22Rv1 (cell line): ENCODE measurements around the gene TK2.
"Not testable (repeated sequence)": the region's sequence is repeated elsewhere in the genome, so short reads cannot be mapped to it uniquely, and the experiment has no call there.

Source experiments
- H3K27ac ChIP-seq: fragments of 450-650 bp; 2 replicates; pipeline ENCODE4 v1.5.1; 2017
- ZFX ChIP-seq: fragments of 450-650 bp; IDR thresholded peaks from 2 replicates; pipeline ENCODE4 v1.6.1; 2017; ENCODE audit warnings: antibody characterized with exemption, borderline replicate concordance
- TF ChIP-seq, protein P1 (sequence below): fragments of 450-650 bp; IDR thresholded peaks from 2 replicates; pipeline ENCODE4 v1.5.1; 2017; ENCODE audit warnings: mild to moderate bottlenecking

TK2 gene

DNA sequence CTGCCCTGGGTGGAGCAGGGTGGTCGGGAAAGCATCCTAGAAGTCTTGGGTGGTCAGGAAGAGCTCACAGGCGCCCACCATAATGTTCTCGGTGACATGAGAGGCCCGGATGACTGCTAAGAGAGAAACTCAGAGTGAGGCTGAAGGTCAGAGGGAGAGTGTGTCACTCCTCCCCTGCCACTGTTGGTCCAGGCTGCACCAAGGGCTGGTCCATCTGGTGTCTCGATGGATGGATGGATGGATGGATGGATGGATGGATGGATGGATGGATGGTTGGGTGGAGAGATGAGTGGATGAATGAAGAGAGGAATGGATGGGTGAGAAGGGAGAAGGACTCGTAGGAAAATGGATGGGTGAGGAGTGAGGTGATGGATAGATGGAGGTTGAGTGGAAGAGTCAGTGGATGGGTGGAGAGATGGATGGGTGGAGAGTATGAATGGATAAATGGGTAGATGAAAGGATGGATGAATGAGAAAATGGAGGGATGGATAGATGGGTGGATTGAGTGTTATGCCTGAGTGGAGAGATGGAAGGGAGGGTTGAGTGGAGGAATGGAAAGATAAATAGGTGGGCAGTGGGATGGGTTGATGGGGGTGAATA, 79.9 kb downstream of the TK2 start:
- no peak for TF ChIP-seq ZFX
- TF ChIP-seq, protein P1, sequence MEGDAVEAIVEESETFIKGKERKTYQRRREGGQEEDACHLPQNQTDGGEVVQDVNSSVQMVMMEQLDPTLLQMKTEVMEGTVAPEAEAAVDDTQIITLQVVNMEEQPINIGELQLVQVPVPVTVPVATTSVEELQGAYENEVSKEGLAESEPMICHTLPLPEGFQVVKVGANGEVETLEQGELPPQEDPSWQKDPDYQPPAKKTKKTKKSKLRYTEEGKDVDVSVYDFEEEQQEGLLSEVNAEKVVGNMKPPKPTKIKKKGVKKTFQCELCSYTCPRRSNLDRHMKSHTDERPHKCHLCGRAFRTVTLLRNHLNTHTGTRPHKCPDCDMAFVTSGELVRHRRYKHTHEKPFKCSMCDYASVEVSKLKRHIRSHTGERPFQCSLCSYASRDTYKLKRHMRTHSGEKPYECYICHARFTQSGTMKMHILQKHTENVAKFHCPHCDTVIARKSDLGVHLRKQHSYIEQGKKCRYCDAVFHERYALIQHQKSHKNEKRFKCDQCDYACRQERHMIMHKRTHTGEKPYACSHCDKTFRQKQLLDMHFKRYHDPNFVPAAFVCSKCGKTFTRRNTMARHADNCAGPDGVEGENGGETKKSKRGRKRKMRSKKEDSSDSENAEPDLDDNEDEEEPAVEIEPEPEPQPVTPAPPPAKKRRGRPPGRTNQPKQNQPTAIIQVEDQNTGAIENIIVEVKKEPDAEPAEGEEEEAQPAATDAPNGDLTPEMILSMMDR, result no peak

DNA sequence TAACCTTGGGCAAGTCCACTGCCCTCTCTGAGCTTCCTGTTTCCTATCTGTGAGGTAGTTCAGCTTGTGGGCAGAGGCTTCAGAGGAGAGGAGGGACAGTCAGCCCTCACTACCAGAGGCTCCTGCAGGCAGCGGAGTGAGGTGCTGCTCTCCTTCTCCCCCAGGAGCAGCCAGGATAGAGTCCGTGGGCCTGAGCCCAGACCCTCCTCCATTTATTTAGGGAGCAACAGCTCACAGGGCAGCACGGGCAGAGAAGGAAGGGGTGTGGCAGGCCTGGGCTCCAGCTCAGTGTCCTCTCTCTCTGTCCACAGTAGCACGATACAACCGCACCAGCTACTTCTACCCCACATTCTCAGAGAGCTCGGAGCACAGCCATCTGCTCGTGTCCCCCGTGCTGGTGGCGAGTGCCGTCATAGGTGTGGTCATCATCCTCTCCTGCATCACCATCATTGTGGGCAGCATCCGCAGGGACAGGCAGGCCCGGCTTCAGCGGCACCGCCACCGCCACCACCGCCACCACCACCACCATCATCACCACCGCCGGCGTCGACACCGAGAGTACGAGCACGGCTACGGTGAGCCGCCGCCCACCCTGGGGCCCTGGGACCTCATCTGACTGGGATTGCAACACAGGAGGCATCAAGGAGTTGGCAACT, 80.5 kb downstream of the TK2 start:
- TF ChIP-seq, protein P1, result no peak
- no peak for TF ChIP-seq ZFX
- H3K27ac ChIP-seq, result no peak overlapping the region

More for the DNA sequence above, 79.9 kb downstream of the TK2 start:
- H3K27ac ChIP-seq, result no peak overlapping the region

DNA sequence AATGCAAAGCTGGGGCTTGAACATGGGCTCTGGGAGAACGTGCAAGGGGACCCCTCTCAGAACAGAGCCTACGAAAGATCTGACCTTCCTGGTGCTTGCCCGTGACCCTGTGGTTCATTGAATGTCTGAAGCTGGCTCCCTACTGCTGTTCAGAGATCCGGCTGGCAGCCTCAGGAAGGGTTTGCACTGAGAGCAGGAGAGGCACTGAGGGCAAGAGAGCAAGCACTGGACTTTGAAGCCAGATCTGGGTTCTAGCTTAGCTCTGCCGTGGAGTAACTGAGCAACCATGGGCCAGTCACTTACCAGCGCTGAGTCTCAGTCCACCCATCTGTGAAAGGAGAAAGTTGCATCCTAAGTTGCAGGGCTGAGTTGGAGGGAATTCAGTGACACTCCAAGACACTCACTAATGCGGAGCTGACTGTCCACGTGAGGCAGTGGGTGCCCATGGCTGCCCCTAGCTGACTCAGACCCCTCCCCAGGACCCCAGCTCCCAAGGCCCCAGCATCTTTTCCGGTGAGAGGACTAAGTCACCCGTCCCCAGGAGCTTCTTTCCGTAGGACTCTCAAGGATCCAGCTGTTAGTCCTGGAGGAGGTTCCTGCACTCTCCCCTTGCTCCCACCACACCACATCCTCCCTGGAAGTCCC, 81.5 kb downstream of the TK2 start:
- TF ChIP-seq, protein P1, result no peak
- TF ChIP-seq ZFX, result no peak
- H3K27ac ChIP-seq, result no peak overlapping the region

DNA sequence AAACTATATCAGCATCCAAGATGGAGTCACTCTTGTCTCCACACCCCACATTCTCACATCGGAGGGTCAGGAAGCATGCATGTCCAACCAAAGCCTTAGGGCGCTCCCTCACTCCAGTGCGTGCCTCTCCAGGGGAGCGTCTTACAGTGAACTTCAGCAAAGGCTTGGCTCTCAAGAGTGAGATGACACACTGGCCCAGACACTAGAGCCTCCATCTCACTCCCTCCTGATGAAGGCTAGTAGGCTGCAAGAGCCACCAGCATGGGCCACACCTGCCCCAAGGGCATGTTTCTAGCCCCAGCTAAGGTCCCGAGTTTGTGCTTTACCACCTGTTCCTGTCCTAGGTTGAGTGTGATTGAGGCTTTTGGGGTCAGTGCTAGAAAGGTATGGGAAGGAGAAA, 82.3 kb downstream of the TK2 start:
- TF ChIP-seq, protein P1, result no peak
- TF ChIP-seq ZFX, result no peak
- H3K27ac ChIP-seq, result no peak overlapping the region

DNA sequence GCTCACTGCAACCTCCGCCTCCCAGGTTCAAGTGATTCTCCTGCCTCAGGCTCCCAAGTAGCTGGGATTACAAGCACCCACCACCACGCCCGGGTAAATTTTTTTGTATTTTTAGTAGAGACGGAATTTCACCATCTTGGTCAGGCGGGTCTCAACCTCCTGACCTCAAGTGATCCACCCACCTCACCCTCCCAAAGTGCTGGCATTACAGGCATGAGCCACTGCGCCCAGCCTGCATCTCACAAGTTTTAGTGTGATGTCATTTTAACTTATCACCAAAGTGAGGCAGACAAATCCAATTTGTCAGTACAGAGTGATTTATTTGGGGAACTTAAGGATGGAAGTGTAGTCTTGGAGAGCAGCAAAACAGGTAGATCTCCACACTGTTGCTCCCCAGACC, 83.3 kb downstream of the TK2 start:
- not testable (repeated sequence) for H3K27ac ChIP-seq

DNA sequence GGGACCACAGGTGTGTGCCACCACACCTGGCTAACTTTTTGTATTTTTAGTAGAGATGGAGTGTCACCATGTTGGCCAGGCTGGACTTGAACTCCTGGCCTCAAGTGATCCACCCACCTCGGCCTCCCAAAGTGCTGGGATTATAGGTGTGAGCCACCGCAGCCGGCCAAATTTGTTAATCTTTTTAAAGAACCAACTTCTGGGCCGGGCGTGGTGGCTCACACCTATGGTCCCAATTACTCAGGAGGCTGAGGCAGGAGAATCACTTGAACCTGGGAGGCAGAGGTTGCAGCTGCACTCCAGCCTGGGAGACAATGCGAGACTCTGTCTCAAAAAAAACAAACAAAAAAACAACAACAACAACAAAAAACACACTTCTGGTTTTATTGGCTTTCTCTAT, 84.0 kb downstream of the TK2 start:
- not testable (repeated sequence) for H3K27ac ChIP-seq

DNA sequence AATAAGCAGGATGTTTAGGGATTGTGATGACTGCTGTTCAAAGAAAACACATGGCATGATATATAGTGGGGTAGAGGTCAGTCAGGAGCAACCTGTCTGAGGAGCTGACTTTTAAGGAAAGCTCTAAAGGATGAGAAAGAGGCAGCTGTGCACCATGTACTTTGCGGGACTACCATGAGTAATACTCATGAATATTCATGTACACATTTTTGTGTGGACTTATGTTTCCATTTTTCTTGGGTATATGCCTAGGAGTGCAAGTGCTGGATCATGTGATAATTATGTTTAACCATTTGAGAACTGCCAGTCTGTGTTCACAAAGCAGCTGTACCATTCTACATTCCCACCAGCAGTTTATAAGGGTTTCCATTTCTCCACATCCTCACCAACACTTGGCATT, 87.0 kb downstream of the TK2 start:
- no peak overlapping the region for H3K27ac ChIP-seq
- TF ChIP-seq ZFX, result no peak
- TF ChIP-seq, protein P1, result no peak

DNA sequence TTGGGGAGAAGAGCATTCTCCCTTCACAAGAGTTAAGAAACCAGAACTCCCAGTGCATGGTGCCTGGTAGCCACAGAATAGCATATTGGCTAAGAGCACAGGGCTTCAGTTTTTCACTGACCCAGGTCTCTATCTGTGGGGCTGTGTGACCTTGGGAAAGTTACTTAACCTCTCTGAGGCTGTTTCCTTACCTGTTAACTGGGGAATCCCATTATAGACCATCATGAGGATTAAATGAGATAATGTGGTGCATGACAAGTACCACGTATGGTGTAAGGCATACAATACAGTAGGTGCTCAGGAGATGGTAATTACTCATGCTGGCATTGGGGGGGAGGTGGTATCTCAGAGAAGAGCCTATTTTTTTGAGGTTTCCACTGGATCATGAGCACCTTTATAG, 89.2 kb downstream of the TK2 start:
- no peak overlapping the region for H3K27ac ChIP-seq
- TF ChIP-seq, protein P1, result no peak
- TF ChIP-seq ZFX, result no peak
